CD4-positive, alpha-beta T cell treated with Interleukin-6 for 4 hours (primary cell): ENCODE data around the gene DGCR8.

Experiments
- DNase-seq: peaks from one replicate; pipeline ENCODE4 v3.0.0-alpha.2; 2020; ENCODE audit warnings: mixed read lengths

The DGCR8 gene

GRCh38 chr22:20127318-20127868, 47.4 kb downstream of the DGCR8 start:
- no peak for DNase-seq

- no peak for DNase-seq
Measured at GRCh38 chr22:20127869-20128618, 48.0 kb downstream of the DGCR8 start.

- no peak for DNase-seq
Measured at GRCh38 chr22:20128619-20128901, 48.5 kb downstream of the DGCR8 start.

- DNase-seq, result peak; percentile 61
Measured at GRCh38 chr22:20128902-20129746, 49.1 kb downstream of the DGCR8 start.

GRCh38 chr22:20129747-20130014, 49.6 kb downstream of the DGCR8 start:
- DNase-seq, result no peak

- no peak for DNase-seq
Measured at GRCh38 chr22:20130319-20130718, 50.3 kb downstream of the DGCR8 start.

- DNase-seq, result peak; percentile 90
Measured at GRCh38 chr22:20130731-20131596, 50.9 kb downstream of the DGCR8 start.

GRCh38 chr22:20131597-20131858, 51.5 kb downstream of the DGCR8 start, which contains the start of gene ZDHHC8:
ZDHHC8 (plus strand) TSS chr22:20131804; CDS start chr22:20131948, 144 bp downstream.
- peak; percentile 71 for DNase-seq

GRCh38 chr22:20131859-20132685, 52.0 kb downstream of the DGCR8 start:
- no peak for DNase-seq

- no peak for DNase-seq
Measured at GRCh38 chr22:20132686-20133246, 52.7 kb downstream of the DGCR8 start.

GRCh38 chr22:20133930-20134549, 54.0 kb downstream of the DGCR8 start:
- DNase-seq, result no peak

- no peak for DNase-seq
Measured at GRCh38 chr22:20135265-20135664, 55.2 kb downstream of the DGCR8 start.

GRCh38 chr22:20135806-20136602, 56.0 kb downstream of the DGCR8 start:
- DNase-seq, result no peak

GRCh38 chr22:20136603-20136873, 56.5 kb downstream of the DGCR8 start:
- DNase-seq, result no peak

- no peak for DNase-seq
Measured at GRCh38 chr22:20137113-20137512, 57.1 kb downstream of the DGCR8 start.

GRCh38 chr22:20137671-20138416, 57.8 kb downstream of the DGCR8 start:
- no peak for DNase-seq

- DNase-seq, result no peak
Measured at GRCh38 chr22:20138417-20138738, 58.3 kb downstream of the DGCR8 start.

GRCh38 chr22:20138868-20139267, 58.8 kb downstream of the DGCR8 start:
- no peak for DNase-seq

- DNase-seq, result no peak
Measured at GRCh38 chr22:20139391-20140106, 59.5 kb downstream of the DGCR8 start.

GRCh38 chr22:20140107-20140445, 60.0 kb downstream of the DGCR8 start:
- DNase-seq, result no peak
